Naive thymus-derived CD8-positive, alpha-beta T cell (primary cell): ENCODE measurements around the gene ACER1. TPM values are rescaled to one million over a fixed set of nuclear protein-coding genes. Genes with fewer than 3 reads are reported as not detected.
"Not testable (repeated sequence)": the region's sequence is repeated elsewhere in the genome, so short reads cannot be mapped to it uniquely, and the experiment has no call there.

Experiments used
- ATAC-seq, 2 donors: fragments of 150-1000 bp; cut with Tn5 transposase in 1 of 2; sonication (Bioruptor Pico), chemical (Tn5 transposase) in 1 of 2; 1 replicate in 1 of 2; 2 replicates in 1 of 2; pipeline ENCODE4 v1.10.0; 2021; ENCODE audit warnings: mild to moderate bottlenecking in 2 of 2, moderate library complexity in 2 of 2
- POLR2A ChIA-PET: fragments of 350-600 bp; sonication (Branson Sonifier 250); formaldehyde crosslinking; loops from one replicate; lab custom pipeline; 2021; ENCODE audit warnings: antibody characterized with exemption; lab: Charles Lee
- DNase-seq, 10 donors: peaks; one replicate each; pipeline versions ENCODE4 v3.0.0 to v3.0.0-alpha.2; 2020 to 2022
- H3K27ac Mint-ChIP-seq, 10 donors: one replicate each; pipeline ENCODE4 v1.8.0; 2020 to 2022; ENCODE audit warnings: mild to moderate bottlenecking in 10 of 10, mixed read lengths in 10 of 10, moderate library complexity in 4 of 10, inconsistent platforms in 1 of 10
- H3K27me3 Mint-ChIP-seq, 5 donors: one replicate each; pipeline ENCODE4 v1.8.0; 2021 to 2022; ENCODE audit warnings: mixed read lengths in 5 of 5
- H3K36me3 Mint-ChIP-seq, 3 donors: one replicate each; pipeline ENCODE4 v1.8.0; 2020 to 2022; ENCODE audit warnings: mixed read lengths in 3 of 3, mild to moderate bottlenecking in 2 of 3, inconsistent platforms in 1 of 3
- H3K4me1 Mint-ChIP-seq, 4 donors: one replicate each; pipeline ENCODE4 v1.8.0; 2021 to 2022; ENCODE audit warnings: mixed read lengths in 4 of 4
- H3K4me3 Mint-ChIP-seq, 10 donors: one replicate each; pipeline ENCODE4 v1.8.0; 2020 to 2022; ENCODE audit warnings: mild to moderate bottlenecking in 10 of 10, mixed read lengths in 10 of 10, moderate library complexity in 6 of 10, inconsistent platforms in 1 of 10
- H3K9me3 Mint-ChIP-seq, 9 donors: one replicate each; pipeline ENCODE4 v1.8.0; 2020 to 2022; ENCODE audit warnings: mixed read lengths in 9 of 9, mild to moderate bottlenecking in 3 of 9, inconsistent platforms in 1 of 9, moderate library complexity in 1 of 9
- polyA plus RNA-seq, 3 donors: library from polyadenylated mRNA; unstranded; fragments of 300-500 nt; fragmentation: Illumina TruSeq; gene quantifications; one replicate each; pipeline ENCODE4 v1.2.3, GENCODE V29; 2021
- total RNA-seq, 8 experiments: library from RNA in 2 of 8; stranded (reverse) in 2 of 8; gene quantifications; one replicate each; pipeline ENCODE4 v1.2.3 and lab custom pipeline; 2021 to 2026

ACER1 gene
- total and polyA plus RNA-seq, 5 experiments from 2014 or later: 0.91 to 2.6 (median 1.4) TPM

- Mint-ChIP-seq H3K27me3 (no peaks in the 10 kb centered on the region), H3K4me3 (no peak overlapping the region), H3K27ac (no peak overlapping the region), H3K36me3 (peaks cover 0 to 42% (median 15%) of the 10 kb centered on the region in 3 donors), H3K4me1 (peaks cover 0 to 4% (median 1%) of the 10 kb centered on the region in 4 donors), H3K9me3 (no peaks in the 10 kb centered on the region)
- ATAC-seq (no peak), DNase-seq (no peak)
- POLR2A ChIA-PET: interaction anchor here (0.6 kb wide), 1 partner anchor 8 kb away, joined by 3 read pairs; no protein-coding TSS in a partner anchor
These were observed 20.8 kb upstream of the ACER1 start for GRCh38 chr19:6354098-6354674.

- POLR2A ChIA-PET: no interaction called here
- no peaks in the 10 kb centered on the region for H3K27me3 Mint-ChIP-seq
These were observed 19.2 kb upstream of the ACER1 start for GRCh38 chr19:6352381-6353165.

GRCh38 chr19:6350688-6351087 is 17.3 kb upstream of the ACER1 start:
- H3K9me3 Mint-ChIP-seq: no peaks in the 10 kb centered on the region
- ATAC-seq (no peak), DNase-seq (no peak)
- H3K4me3 Mint-ChIP-seq: no peak overlapping the region
- POLR2A ChIA-PET: no interaction called here
- H3K4me1 Mint-ChIP-seq: peaks cover 0 to 8% (median 1%) of the 10 kb centered on the region in 4 donors
- H3K36me3 Mint-ChIP-seq: peaks cover 0 to 62% (median 21%) of the 10 kb centered on the region in 3 donors
- H3K27ac Mint-ChIP-seq: no peak overlapping the region
- H3K27me3 Mint-ChIP-seq: no peaks in the 10 kb centered on the region

More at GRCh38 chr19:6352381-6353165, 19.2 kb upstream of the ACER1 start:
- Mint-ChIP-seq H3K27ac (peak overlapping the region in 2 of 10 donors; percentile 3 to 21), H3K4me1 (peaks cover 0 to 8% (median 1%) of the 10 kb centered on the region in 4 donors), H3K9me3 (no peaks in the 10 kb centered on the region), H3K36me3 (peaks cover 0 to 55% (median 17%) of the 10 kb centered on the region in 3 donors), H3K4me3 (no peak overlapping the region)
- DNase-seq: no peak
- ATAC-seq: no peak

DNA sequence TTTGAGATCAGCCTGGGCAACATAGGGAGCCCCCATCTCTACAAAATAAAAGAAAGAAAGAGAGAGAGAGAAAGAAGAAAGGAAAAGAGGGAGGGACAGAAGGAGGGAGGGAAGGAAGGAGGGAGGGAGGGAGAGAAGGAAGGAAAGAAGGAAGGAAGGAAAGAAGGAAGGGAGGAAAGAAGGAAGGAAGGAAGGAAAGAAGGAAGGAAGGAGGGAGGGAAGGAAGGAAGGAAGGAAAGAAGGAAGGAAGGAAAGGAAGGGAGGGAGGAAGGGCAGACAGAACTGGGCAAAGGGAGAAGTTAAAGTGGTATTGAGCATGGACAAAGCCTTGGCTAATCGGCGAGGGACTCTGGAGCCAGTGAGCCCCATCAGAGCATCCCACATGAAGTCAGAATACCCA is 15.9 kb upstream of the ACER1 start:
- Mint-ChIP-seq H3K27ac (peak overlapping the region in 2 of 10 donors; percentile 22 to 82), H3K36me3 (peaks cover 0 to 68% (median 21%) of the 10 kb centered on the region in 3 donors)
- H3K27me3 Mint-ChIP-seq, H3K4me1 Mint-ChIP-seq, POLR2A ChIA-PET, ATAC-seq, H3K9me3 Mint-ChIP-seq, DNase-seq, H3K4me3 Mint-ChIP-seq: not testable (repeated sequence)

DNA sequence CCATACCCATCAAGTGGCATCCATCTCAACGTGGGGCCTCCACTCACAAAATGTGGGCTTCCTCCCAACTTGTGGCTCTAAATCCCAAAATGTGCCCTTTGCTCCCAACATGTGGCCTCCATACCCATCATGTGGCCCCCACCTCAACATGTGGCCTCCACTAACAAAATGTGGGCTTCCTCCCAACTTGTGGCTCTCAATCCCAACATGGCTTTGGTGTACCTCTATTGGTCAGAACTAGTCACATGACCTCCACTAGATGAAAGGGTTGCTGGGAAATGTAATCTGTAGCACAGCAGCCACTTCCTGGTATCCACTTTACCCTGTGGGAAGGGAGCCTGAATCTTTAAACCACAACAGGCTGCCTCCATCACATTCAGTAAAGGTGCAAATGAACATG is 10.1 kb upstream of the ACER1 start:
- H3K4me1 Mint-ChIP-seq: peaks cover 0 to 10% (median 1%) of the 10 kb centered on the region in 4 donors
- no peak overlapping the region for H3K4me3 Mint-ChIP-seq
- no peak for ATAC-seq
- H3K27ac Mint-ChIP-seq: peak overlapping the region in 1 of 10 donors; percentile 55
- no peaks in the 10 kb centered on the region for H3K27me3 Mint-ChIP-seq
- no peaks in the 10 kb centered on the region for H3K9me3 Mint-ChIP-seq
- POLR2A ChIA-PET: no interaction called here
- peaks cover 0 to 47% (median 16%) of the 10 kb centered on the region in 3 donors for H3K36me3 Mint-ChIP-seq
- no peak for DNase-seq

- H3K4me3 Mint-ChIP-seq: no peak overlapping the region
- peaks cover 0 to 10% (median 1%) of the 10 kb centered on the region in 4 donors for H3K4me1 Mint-ChIP-seq
- H3K27me3 Mint-ChIP-seq: no peaks in the 10 kb centered on the region
- peak overlapping the region in 1 of 10 donors; percentile 6 for H3K27ac Mint-ChIP-seq
- POLR2A ChIA-PET: no interaction called here
- ATAC-seq (no peak), DNase-seq (no peak)
- H3K36me3 Mint-ChIP-seq: peaks cover 0 to 22% (median 12%) of the 10 kb centered on the region in 3 donors
- no peaks in the 10 kb centered on the region for H3K9me3 Mint-ChIP-seq
These were observed 7.2 kb upstream of the ACER1 start for GRCh38 chr19:6340493-6341201.

GRCh38 chr19:6334490-6335285 is 1.3 kb upstream of the ACER1 start:
- DNase-seq: no peak
- peaks cover 0 to 5% (median 4%) of the 10 kb centered on the region in 3 donors for H3K36me3 Mint-ChIP-seq
- H3K9me3 Mint-ChIP-seq: no peaks in the 10 kb centered on the region
- no peak for ATAC-seq
- no peaks in the 10 kb centered on the region for H3K4me1 Mint-ChIP-seq
- POLR2A ChIA-PET: no interaction called here
- no peak overlapping the region for H3K27ac Mint-ChIP-seq
- H3K27me3 Mint-ChIP-seq: no peaks in the 10 kb centered on the region
- H3K4me3 Mint-ChIP-seq: no peak overlapping the region

DNA sequence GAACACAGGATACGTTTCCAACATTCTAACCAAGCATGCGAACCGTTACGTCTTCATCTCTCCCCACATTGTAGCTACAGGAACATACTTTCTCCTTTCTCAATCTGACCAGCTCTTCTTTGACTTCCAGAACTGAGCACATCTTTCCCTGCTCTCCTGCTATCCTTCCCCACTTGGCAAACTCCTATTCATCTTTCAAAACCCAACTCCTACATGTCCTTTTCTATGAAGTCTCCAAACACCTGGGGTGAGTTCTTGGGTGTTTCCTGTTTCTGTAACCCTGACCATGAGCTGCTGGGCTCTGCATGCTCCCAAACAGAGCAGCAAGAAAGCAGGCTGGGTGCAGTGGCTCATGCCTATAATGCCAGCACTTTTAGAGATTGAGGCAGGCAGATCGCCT is 6.6 kb downstream of the ACER1 start:
- H3K4me1 Mint-ChIP-seq: peaks cover 0 to 10% (median 9%) of the 10 kb centered on the region in 4 donors
- ATAC-seq (no peak), DNase-seq (no peak)
- no peak overlapping the region for H3K4me3 Mint-ChIP-seq
- POLR2A ChIA-PET: no interaction called here
- peaks cover 0 to 4% (median 0%) of the 10 kb centered on the region in 9 donors for H3K9me3 Mint-ChIP-seq
- H3K27me3 Mint-ChIP-seq: no peaks in the 10 kb centered on the region
- H3K36me3 Mint-ChIP-seq: peaks cover 0 to 3% (median 2%) of the 10 kb centered on the region in 3 donors
- peak overlapping the region in 2 of 10 donors; percentile 17 to 18 for H3K27ac Mint-ChIP-seq

DNA sequence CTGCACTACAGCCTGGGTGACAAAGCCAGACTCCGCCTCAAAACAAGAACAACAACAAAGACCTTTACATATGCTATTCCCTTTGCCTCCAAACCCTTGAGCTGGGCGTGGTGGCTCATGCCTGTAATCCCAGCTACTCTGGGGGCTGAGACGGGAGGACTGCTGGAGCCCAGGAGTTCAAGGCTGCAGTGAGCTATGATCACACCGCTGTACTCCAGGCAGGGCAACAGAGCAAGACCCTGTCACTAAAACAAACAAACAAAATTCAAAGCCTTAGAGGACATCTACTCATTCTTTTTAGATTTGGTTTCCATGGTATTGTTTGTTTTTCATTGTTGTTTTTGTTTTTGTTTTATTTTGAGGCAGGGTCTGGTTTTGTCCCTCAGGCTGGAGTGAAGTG is 7.8 kb downstream of the ACER1 start:
- Mint-ChIP-seq H3K9me3 (peaks cover 0 to 4% (median 0%) of the 10 kb centered on the region in 9 donors), H3K36me3 (peaks cover 0 to 5% (median 2%) of the 10 kb centered on the region in 3 donors), H3K27me3 (no peaks in the 10 kb centered on the region), H3K4me3 (no peak overlapping the region), H3K27ac (no peak overlapping the region), H3K4me1 (peaks cover 0 to 10% (median 9%) of the 10 kb centered on the region in 4 donors)
- ATAC-seq (no peak), DNase-seq (no peak)
- POLR2A ChIA-PET: no interaction called here

- peaks cover 0 to 10% (median 9%) of the 10 kb centered on the region in 4 donors for H3K4me1 Mint-ChIP-seq
- peaks cover 0 to 4% (median 0%) of the 10 kb centered on the region in 9 donors for H3K9me3 Mint-ChIP-seq
- POLR2A ChIA-PET: no interaction called here
- ATAC-seq (no peak), DNase-seq (no peak)
- peak overlapping the region in 3 of 10 donors; percentile 43 to 62 (median 56) for H3K27ac Mint-ChIP-seq
- H3K27me3 Mint-ChIP-seq: no peaks in the 10 kb centered on the region
- H3K36me3 Mint-ChIP-seq: peaks cover 0 to 5% (median 2%) of the 10 kb centered on the region in 3 donors
- no peak overlapping the region for H3K4me3 Mint-ChIP-seq
These were observed 8.7 kb downstream of the ACER1 start for GRCh38 chr19:6324757-6325156.

DNA sequence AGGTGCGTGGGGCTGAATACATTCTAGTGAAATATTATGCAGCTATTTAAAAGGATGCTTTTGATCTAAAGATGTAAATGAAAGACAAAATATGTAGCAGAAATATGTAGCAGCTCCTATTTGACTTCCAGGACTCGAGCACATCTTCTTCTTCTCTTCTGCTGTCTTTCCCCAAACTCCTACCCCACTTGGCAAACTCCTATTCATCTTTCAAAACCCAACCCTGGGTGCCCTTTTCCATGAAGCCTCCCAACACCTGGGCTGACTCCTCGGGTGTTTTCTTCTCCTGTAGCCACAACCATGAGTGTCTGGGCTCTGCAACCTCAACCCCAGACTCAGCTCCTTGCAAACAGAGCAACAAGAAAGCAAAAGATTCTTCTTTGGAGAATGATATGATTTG is 11.1 kb downstream of the ACER1 start:
- ATAC-seq (no peak), DNase-seq (no peak)
- H3K27me3 Mint-ChIP-seq: peaks cover 0 to 1% (median 0%) of the 10 kb centered on the region in 5 donors
- H3K27ac Mint-ChIP-seq: no peak overlapping the region
- H3K4me3 Mint-ChIP-seq: no peak overlapping the region
- peaks cover 0 to 11% (median 9%) of the 10 kb centered on the region in 4 donors for H3K4me1 Mint-ChIP-seq
- peaks cover 0 to 4% (median 0%) of the 10 kb centered on the region in 9 donors for H3K9me3 Mint-ChIP-seq
- H3K36me3 Mint-ChIP-seq: peaks cover 0 to 5% (median 2%) of the 10 kb centered on the region in 3 donors
- POLR2A ChIA-PET: no interaction called here

GRCh38 chr19:6319376-6319775 is 14.0 kb downstream of the ACER1 start:
- Mint-ChIP-seq H3K36me3 (peaks cover 0 to 5% (median 2%) of the 10 kb centered on the region in 3 donors), H3K27me3 (peaks cover 0 to 1% (median 0%) of the 10 kb centered on the region in 5 donors), H3K27ac (peak overlapping the region in 1 of 10 donors; percentile 85), H3K4me1 (peaks cover 0 to 3% (median under 1%) of the 10 kb centered on the region in 4 donors), H3K4me3 (no peak overlapping the region), H3K9me3 (peaks cover 0 to 4% (median 0%) of the 10 kb centered on the region in 9 donors)
- DNase-seq (no peak), ATAC-seq (no peak)
- POLR2A ChIA-PET: no interaction called here
